ENCODE results near the gene RBM43. TPM values are rescaled to one million over a fixed set of nuclear protein-coding genes. Genes with fewer than 3 reads are reported as not detected.

RBM43 gene
- total RNA-seq, 4 donors from 2014 or later = 3.1 to 5.2 (median 3.9) TPM

DNA sequence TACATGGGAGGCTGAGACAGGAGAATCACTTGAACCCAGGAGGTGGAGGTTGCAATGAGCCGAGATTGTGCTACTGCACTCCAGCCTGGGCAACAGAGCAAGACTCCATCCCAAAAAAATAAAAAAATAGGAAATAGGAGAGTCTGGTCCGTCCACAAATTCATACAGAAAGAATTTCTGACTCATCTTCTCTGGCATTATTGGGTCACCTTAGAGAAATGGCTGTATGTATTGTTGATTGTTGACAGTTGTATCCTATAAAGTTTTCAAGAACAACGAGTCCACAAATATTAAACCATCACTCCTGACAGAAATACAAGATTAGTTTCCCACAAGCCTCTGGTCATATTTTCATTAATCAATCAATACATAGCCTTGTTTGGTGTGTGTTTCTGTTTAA lies 20.4 kb downstream of the RBM43 start:
- no peaks in the 10 kb centered on the region for H3K27me3 ChIP-seq
- no peak overlapping the region for H3K27ac ChIP-seq
- H3K36me3 ChIP-seq = no peaks in the 10 kb centered on the region
- TF ChIP-seq POLR2A (IDR thresholded peaks at IDR 0.05) = no peak
- TF ChIP-seq EP300 (IDR thresholded peaks at IDR 0.05; ENCODE audit: low read depth) = no peak
- TF ChIP-seq, protein P1, sequence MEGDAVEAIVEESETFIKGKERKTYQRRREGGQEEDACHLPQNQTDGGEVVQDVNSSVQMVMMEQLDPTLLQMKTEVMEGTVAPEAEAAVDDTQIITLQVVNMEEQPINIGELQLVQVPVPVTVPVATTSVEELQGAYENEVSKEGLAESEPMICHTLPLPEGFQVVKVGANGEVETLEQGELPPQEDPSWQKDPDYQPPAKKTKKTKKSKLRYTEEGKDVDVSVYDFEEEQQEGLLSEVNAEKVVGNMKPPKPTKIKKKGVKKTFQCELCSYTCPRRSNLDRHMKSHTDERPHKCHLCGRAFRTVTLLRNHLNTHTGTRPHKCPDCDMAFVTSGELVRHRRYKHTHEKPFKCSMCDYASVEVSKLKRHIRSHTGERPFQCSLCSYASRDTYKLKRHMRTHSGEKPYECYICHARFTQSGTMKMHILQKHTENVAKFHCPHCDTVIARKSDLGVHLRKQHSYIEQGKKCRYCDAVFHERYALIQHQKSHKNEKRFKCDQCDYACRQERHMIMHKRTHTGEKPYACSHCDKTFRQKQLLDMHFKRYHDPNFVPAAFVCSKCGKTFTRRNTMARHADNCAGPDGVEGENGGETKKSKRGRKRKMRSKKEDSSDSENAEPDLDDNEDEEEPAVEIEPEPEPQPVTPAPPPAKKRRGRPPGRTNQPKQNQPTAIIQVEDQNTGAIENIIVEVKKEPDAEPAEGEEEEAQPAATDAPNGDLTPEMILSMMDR (IDR thresholded peaks at IDR 0.05) = no peak
- TF ChIP-seq POLR2AphosphoS5 (IDR thresholded peaks at IDR 0.05) = no peak
- peaks cover 0 to 6% (median 0%) of the 10 kb centered on the region in 4 donors for H3K4me1 ChIP-seq
- no peak for DNase-seq
- WGBS, 2 donors (ENCODE audit: low coverage in 1 of 2) = 55 to 76% methylated on average over 3 of the region's 3 CpGs
- intact Hi-C loops (cut with DNase I; ENCODE audit: low total_unique reads) = loop anchor here (10.0 kb wide), 1 partner anchor 1646 kb away; no protein-coding TSS in a partner anchor
- no peaks in the 10 kb centered on the region for H3K9me3 ChIP-seq
- H3K4me3 ChIP-seq = no peak overlapping the region
- in situ Hi-C loops (cut with MboI; ENCODE audit: low pct_ligation_motif_present in 1 of 4, low pct_unique_long_range_greater_than_20kb in 1 of 4, low sequenced_read_pairs in 3 of 4) = loop anchor here in 2 of 4 donors (25.0 kb wide), 2 partner anchors 754 to 1654 kb away; partner anchors contain the start of genes MMADHC (in 1 of the 2) and RND3 (in 1 of the 2)

DNA sequence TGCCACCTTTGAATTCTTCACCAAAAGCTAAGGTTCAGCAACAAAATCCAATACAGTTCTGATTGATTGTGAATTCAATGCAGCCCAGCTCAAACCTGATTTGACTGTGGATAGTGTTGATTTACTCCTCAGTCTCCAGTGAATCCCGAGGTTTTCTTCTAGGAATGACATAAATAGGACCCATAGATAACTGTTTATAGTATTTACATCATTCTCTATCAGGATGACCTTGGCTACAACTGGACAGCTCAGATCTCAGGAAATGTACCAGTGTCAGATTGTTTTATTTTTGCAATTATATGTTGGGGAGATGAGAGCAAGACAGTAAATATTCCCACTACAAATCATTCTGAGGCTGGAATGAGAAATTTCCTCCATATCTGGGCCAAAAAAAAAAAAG lies 21.2 kb downstream of the RBM43 start:
- WGBS, 2 donors (ENCODE audit: low coverage in 1 of 2) = 40 to 67% methylated on average over 1 of the region's 1 CpG
- intact Hi-C loops (cut with DNase I; ENCODE audit: low total_unique reads) (loop anchor here (10.0 kb wide), 1 partner anchor 1646 kb away; no protein-coding TSS in a partner anchor), in situ Hi-C loops (cut with MboI; ENCODE audit: low pct_ligation_motif_present in 1 of 4, low pct_unique_long_range_greater_than_20kb in 1 of 4, low sequenced_read_pairs in 3 of 4) (loop anchor here in 2 of 4 donors (25.0 kb wide), 2 partner anchors 753 to 1653 kb away; partner anchors contain the start of genes MMADHC (in 1 of the 2) and RND3 (in 1 of the 2))
- Histone ChIP-seq H3K27ac (no peak overlapping the region), H3K4me1 (peaks cover 0 to 6% (median 0%) of the 10 kb centered on the region in 4 donors), H3K27me3 (no peaks in the 10 kb centered on the region), H3K9me3 (no peaks in the 10 kb centered on the region), H3K36me3 (no peaks in the 10 kb centered on the region), H3K4me3 (no peak overlapping the region)
- TF ChIP-seq POLR2A (IDR thresholded peaks at IDR 0.05) (no peak), POLR2AphosphoS5 (IDR thresholded peaks at IDR 0.05) (no peak), EP300 (IDR thresholded peaks at IDR 0.05; ENCODE audit: low read depth) (no peak)
- TF ChIP-seq, protein P1 (IDR thresholded peaks at IDR 0.05) = no peak
- no peak for DNase-seq

DNA sequence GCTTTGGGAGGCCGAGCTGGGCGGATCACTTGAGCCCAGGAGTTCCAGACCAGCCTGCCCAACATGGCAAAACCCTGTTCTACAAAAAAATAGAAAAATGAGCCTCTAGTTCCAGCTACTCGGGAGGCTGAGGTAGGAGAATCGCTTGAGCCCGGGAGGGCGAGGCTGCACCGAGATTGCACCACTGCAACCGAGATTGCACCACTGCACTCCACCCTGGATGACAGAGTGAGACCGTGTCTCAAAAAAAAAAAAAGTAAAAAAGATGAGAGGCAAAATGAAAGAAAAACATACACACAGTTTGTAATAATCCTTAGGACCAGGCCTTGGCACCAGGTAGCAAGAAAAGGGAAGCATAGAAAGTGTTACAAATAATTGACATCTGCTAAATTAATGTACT lies 22.0 kb downstream of the RBM43 start:
- 52 to 80% methylated on average over 5 to 9 of the region's 9 CpGs for WGBS, 2 donors (ENCODE audit: low coverage in 1 of 2)
- H3K27ac ChIP-seq = no peak overlapping the region
- H3K4me1 ChIP-seq = peaks cover 0 to 6% (median 0%) of the 10 kb centered on the region in 4 donors
- no peaks in the 10 kb centered on the region for H3K9me3 ChIP-seq
- DNase-seq = no peak
- no peaks in the 10 kb centered on the region for H3K36me3 ChIP-seq
- no peak overlapping the region for H3K4me3 ChIP-seq
- no peak for TF ChIP-seq EP300 (IDR thresholded peaks at IDR 0.05; ENCODE audit: low read depth)
- no peak for TF ChIP-seq POLR2AphosphoS5 (IDR thresholded peaks at IDR 0.05)
- TF ChIP-seq, protein P1 (IDR thresholded peaks at IDR 0.05) = no peak
- TF ChIP-seq POLR2A (IDR thresholded peaks at IDR 0.05) = no peak
- no peaks in the 10 kb centered on the region for H3K27me3 ChIP-seq
- in situ Hi-C loops (cut with MboI; ENCODE audit: low pct_ligation_motif_present in 1 of 4, low pct_unique_long_range_greater_than_20kb in 1 of 4, low sequenced_read_pairs in 3 of 4) = loop anchor here in 3 of 4 donors (10.0 to 25.0 kb wide), 4 partner anchors 752 to 1652 kb away; partner anchors contain the start of genes MMADHC (in 1 of the 3) and RND3 (in 1 of the 3)
- intact Hi-C loops (cut with DNase I; ENCODE audit: low total_unique reads) = loop anchor here (10.0 kb wide), 1 partner anchor 1645 kb away; no protein-coding TSS in a partner anchor

DNA sequence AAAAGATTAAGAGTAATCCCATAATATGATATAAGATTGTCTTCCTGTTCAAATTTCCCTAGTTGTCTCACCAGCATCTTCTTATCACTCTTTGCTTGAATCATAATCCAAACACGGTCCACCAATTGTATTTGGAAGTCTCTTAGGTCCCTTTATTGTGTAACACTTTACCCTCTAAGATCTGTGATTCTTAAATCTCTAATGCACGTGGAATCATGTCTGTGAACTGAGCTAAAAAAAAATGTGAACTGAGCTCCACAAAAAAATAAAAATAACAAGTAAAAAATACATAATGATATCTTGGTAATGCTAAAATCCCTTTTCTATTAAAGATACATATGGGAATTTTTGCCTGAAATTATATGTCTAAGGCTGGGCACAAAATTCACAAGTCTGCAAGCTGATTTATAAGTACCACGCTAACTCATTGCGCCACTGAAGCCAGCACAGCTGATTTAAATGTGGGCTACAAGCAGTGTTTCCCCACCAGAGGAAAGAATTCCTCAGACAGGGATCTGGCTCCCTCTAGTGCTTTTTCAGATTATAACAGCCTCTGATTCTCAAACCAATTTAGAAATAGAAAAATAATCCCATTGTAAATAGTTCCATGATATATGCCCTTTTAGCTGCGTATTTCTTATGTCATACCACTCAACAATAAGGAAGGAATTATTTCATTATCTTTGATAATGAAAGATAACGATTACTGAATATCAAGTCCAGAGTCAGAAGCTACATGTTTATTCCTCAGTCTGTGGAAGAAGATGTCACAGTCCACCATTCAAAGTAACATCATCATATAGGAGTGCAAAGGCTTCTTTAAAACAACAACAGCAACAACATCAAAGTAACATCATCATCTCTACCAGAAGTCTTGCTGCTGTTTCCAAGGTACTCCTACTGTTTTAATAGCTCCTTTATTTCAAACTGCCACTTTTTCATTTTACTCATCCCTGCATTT lies 22.9 kb downstream of the RBM43 start:
- Histone ChIP-seq H3K27ac (no peak overlapping the region), H3K9me3 (no peaks in the 10 kb centered on the region), H3K27me3 (no peaks in the 10 kb centered on the region), H3K36me3 (no peaks in the 10 kb centered on the region), H3K4me3 (no peak overlapping the region), H3K4me1 (peaks cover 0 to 6% (median 0%) of the 10 kb centered on the region in 4 donors)
- in situ Hi-C loops (cut with MboI; ENCODE audit: low pct_ligation_motif_present in 1 of 4, low pct_unique_long_range_greater_than_20kb in 1 of 4, low sequenced_read_pairs in 3 of 4) (loop anchor here in 3 of 4 donors (10.0 to 25.0 kb wide), 4 partner anchors 752 to 1652 kb away; partner anchors contain the start of genes MMADHC (in 1 of the 3) and RND3 (in 1 of the 3)), intact Hi-C loops (cut with DNase I; ENCODE audit: low total_unique reads) (no loop called here)
- 14 to 16% methylated on average over 6 of the region's 6 CpGs for WGBS, 2 donors (ENCODE audit: low coverage in 1 of 2)
- peak; percentile 27 for DNase-seq
- no peak for TF ChIP-seq POLR2A (IDR thresholded peaks at IDR 0.05)
- TF ChIP-seq, protein P1 (IDR thresholded peaks at IDR 0.05) = peak; percentile 60 to 84 (median 79)

Data from transverse colon (tissue), 4 donors.